Measurements from ENCODE around the gene MRPL44.

DNA sequence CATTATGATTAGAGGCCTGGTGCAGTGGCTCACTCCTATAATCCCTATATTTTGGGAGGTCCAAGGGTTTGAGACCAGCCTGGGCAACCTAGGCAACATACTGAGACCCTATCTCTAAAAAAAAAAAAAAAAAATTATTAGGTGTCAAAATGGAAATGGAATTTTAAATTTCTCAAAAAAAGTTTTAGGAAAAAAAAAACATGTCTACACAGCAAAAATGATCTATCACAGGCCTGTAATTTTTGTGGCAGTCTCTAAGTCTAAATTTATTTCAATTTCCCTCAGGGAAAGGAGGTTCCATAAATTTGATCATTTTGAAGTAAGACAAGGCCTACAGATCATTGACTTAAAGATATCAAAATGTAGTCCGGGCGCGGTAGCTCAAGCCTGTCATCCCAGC is 16.3 kb downstream of the MRPL44 start:
- TF ChIP-seq, protein P1, sequence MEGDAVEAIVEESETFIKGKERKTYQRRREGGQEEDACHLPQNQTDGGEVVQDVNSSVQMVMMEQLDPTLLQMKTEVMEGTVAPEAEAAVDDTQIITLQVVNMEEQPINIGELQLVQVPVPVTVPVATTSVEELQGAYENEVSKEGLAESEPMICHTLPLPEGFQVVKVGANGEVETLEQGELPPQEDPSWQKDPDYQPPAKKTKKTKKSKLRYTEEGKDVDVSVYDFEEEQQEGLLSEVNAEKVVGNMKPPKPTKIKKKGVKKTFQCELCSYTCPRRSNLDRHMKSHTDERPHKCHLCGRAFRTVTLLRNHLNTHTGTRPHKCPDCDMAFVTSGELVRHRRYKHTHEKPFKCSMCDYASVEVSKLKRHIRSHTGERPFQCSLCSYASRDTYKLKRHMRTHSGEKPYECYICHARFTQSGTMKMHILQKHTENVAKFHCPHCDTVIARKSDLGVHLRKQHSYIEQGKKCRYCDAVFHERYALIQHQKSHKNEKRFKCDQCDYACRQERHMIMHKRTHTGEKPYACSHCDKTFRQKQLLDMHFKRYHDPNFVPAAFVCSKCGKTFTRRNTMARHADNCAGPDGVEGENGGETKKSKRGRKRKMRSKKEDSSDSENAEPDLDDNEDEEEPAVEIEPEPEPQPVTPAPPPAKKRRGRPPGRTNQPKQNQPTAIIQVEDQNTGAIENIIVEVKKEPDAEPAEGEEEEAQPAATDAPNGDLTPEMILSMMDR (IDR thresholded peaks at IDR 0.05 in 4 of 5, conservative IDR thresholded peaks at IDR 0.05 in 1 of 5): no peak
- TF ChIP-seq POLR2A (IDR thresholded peaks at IDR 0.05): no peak
